ENCODE measurements around the gene TOP1. TPM values are rescaled to one million over a fixed set of nuclear protein-coding genes. Genes with fewer than 3 reads are reported as not detected.

The TOP1 gene
- total RNA-seq, 6 experiments from 2014 or later: 17.3 to 29.7 (median 25.5) TPM

DNA sequence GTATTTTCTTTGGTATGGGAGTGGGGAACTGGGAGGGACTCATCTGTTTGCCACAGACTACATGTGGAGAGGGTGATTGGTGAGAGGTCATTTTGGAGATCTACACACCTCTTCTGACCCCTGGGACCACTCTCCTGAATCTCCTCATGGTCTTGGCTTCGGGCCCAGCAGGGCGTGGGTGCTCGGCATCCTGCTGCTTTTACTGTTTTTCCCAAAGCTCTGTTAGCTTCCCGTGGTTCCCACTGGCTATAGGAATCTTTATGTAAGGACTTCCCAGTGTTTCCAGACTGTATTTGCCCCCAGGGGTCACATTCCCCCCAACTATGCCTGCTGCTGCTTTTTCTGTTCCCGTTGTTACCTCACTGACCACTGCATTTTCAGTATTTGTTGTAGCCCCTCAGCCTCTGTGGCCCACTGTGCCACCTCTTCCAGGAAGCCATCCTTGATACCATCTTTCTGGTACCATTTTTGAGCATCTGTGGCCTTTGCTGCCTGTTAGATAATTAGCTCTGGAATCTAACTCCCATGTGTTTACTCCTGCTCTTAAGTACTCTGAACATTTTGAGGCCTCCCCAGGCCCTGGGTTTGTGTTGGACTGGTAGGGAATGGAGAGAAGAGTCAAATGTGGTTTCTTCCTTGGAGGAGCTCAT, 123.6 kb downstream of the TOP1 start:
- WGBS (ENCODE audit: insufficient coverage, low coverage, low lambda C conversion rate, missing lambda C conversion rate): 71% methylated on average over 5 of the region's 5 CpGs
- no peaks in the 10 kb centered on the region for H3K9me3 ChIP-seq

GRCh38 chr20:41154436-41155176, 126.0 kb downstream of the TOP1 start:
- peak in 1 of 3 donors; percentile 44 for DNase-seq
- H3K4me1 ChIP-seq: peaks cover 0 to 6% (median 0%) of the 10 kb centered on the region in 4 donors
- 41% methylated on average over 4 of the region's 8 CpGs for WGBS (ENCODE audit: insufficient coverage, low coverage, low lambda C conversion rate, missing lambda C conversion rate)
- TF ChIP-seq POLR2A (IDR thresholded peaks at IDR 0.05): no peak
- TF ChIP-seq CTCF (IDR thresholded peaks at IDR 0.05): no peak
- peak in 2 of 4 donors; percentile 13 to 41 for ATAC-seq
- no peaks in the 10 kb centered on the region for H3K9me3 ChIP-seq
- H3K36me3 ChIP-seq: no peaks in the 10 kb centered on the region
- H3K4me3 ChIP-seq: no peak overlapping the region
- no peaks in the 10 kb centered on the region for H3K27me3 ChIP-seq
- no peak overlapping the region for H3K27ac ChIP-seq
- intact Hi-C loops (cut with DNase I): no loop called here

More for the DNA sequence above, 123.6 kb downstream of the TOP1 start:
- no peak overlapping the region for H3K4me3 ChIP-seq
- TF ChIP-seq CTCF (IDR thresholded peaks at IDR 0.05): no peak
- no peak for TF ChIP-seq POLR2A (IDR thresholded peaks at IDR 0.05)
- intact Hi-C loops (cut with DNase I): no loop called here
- DNase-seq (peak in 1 of 3 donors; percentile 13), ATAC-seq (no peak)
- no peaks in the 10 kb centered on the region for H3K27me3 ChIP-seq
- H3K27ac ChIP-seq: no peak overlapping the region
- H3K36me3 ChIP-seq: no peaks in the 10 kb centered on the region
- H3K4me1 ChIP-seq: peaks cover 0 to 6% (median 0%) of the 10 kb centered on the region in 4 donors

- ATAC-seq: no peak
- intact Hi-C loops (cut with DNase I): no loop called here
- DNase-seq: no peak
- Histone ChIP-seq H3K4me1 (peaks cover 0 to 6% (median 0%) of the 10 kb centered on the region in 4 donors), H3K4me3 (no peak overlapping the region), H3K36me3 (no peaks in the 10 kb centered on the region), H3K27ac (no peak overlapping the region), H3K9me3 (no peaks in the 10 kb centered on the region), H3K27me3 (no peaks in the 10 kb centered on the region)
- TF ChIP-seq POLR2A (IDR thresholded peaks at IDR 0.05) (no peak), CTCF (IDR thresholded peaks at IDR 0.05) (no peak)
- no CpG with 5 or more reads among the region's 7 CpGs for WGBS (ENCODE audit: insufficient coverage, low coverage, low lambda C conversion rate, missing lambda C conversion rate)
Observed at GRCh38 chr20:41155261-41155660, 126.6 kb downstream of the TOP1 start.

GRCh38 chr20:41158082-41158625, 129.5 kb downstream of the TOP1 start:
- H3K27ac ChIP-seq: no peak overlapping the region
- TF ChIP-seq POLR2A (IDR thresholded peaks at IDR 0.05): no peak
- TF ChIP-seq CTCF (IDR thresholded peaks at IDR 0.05): no peak
- H3K4me3 ChIP-seq: no peak overlapping the region
- WGBS (ENCODE audit: insufficient coverage, low coverage, low lambda C conversion rate, missing lambda C conversion rate): 74% methylated on average over 5 of the region's 6 CpGs
- DNase-seq (no peak), ATAC-seq (no peak)
- no peaks in the 10 kb centered on the region for H3K9me3 ChIP-seq
- peaks cover 0 to 6% (median 0%) of the 10 kb centered on the region in 4 donors for H3K4me1 ChIP-seq
- peaks cover 0 to under 1% (median 0%) of the 10 kb centered on the region in 4 donors for H3K36me3 ChIP-seq
- H3K27me3 ChIP-seq: no peaks in the 10 kb centered on the region
- intact Hi-C loops (cut with DNase I): no loop called here

Data from right lobe of liver (tissue), 6 donors.